ENCODE data around the gene CDKN1B.

Gene CDKN1B

GRCh38 chr12:12671850-12672660, 45.1 kb upstream of the CDKN1B start:
- TF ChIP-seq REST (IDR thresholded peaks at IDR 0.05; ENCODE audit: low read depth) (no peak), CREB1 (IDR thresholded peaks at IDR 0.05; ENCODE audit: low read depth) (no peak), YY1 (IDR thresholded peaks at IDR 0.05; ENCODE audit: low read depth) (no peak), EGR1 (IDR thresholded peaks at IDR 0.05) (no peak), TAF1 (IDR thresholded peaks at IDR 0.05; ENCODE audit: low read depth) (no peak), RAD21 (IDR thresholded peaks at IDR 0.05; ENCODE audit: low read depth) (no peak), ZBTB7A (IDR thresholded peaks at IDR 0.05; ENCODE audit: low read depth) (no peak), TCF12 (IDR thresholded peaks at IDR 0.05; ENCODE audit: low read depth) (no peak), CEBPB (IDR thresholded peaks at IDR 0.05) (no peak), FOXM1 (IDR thresholded peaks at IDR 0.05; ENCODE audit: borderline replicate concordance, low read depth) (no peak), EP300 (IDR thresholded peaks at IDR 0.05; ENCODE audit: borderline replicate concordance) (no peak), TEAD4 (IDR thresholded peaks at IDR 0.05) (no peak), NFIC (IDR thresholded peaks at IDR 0.05) (no peak)
- TF ChIP-seq, protein P1, sequence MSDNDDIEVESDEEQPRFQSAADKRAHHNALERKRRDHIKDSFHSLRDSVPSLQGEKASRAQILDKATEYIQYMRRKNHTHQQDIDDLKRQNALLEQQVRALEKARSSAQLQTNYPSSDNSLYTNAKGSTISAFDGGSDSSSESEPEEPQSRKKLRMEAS (IDR thresholded peaks at IDR 0.05), result no peak
- TF ChIP-seq, protein P2, sequence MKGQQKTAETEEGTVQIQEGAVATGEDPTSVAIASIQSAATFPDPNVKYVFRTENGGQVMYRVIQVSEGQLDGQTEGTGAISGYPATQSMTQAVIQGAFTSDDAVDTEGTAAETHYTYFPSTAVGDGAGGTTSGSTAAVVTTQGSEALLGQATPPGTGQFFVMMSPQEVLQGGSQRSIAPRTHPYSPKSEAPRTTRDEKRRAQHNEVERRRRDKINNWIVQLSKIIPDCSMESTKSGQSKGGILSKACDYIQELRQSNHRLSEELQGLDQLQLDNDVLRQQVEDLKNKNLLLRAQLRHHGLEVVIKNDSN (IDR thresholded peaks at IDR 0.05), result no peak

DNA sequence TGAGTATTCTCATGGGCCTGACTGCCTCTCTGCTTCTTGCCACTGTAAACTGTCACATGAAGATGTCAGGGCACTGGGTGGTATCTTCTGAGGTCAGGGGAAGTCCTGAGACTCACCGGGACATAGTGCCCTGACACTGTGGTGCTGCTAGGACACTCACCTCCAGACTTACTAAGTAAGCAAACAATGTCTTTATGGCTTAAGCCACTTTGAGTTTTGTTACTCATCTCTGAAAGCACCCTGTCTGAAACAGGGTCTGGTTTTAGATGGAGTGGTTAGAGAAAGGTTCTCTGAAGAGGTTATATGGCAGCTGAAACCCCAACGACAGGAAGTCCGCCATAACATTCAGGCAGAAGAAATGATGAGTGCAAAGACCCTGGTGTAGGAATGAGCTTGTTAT, 43.9 kb upstream of the CDKN1B start:
- TF ChIP-seq TAF1 (IDR thresholded peaks at IDR 0.05; ENCODE audit: low read depth) (no peak), CREB1 (IDR thresholded peaks at IDR 0.05; ENCODE audit: low read depth) (no peak), NFIC (IDR thresholded peaks at IDR 0.05) (no peak)

GRCh38 chr12:12676605-12677004, 40.6 kb upstream of the CDKN1B start:
- TF ChIP-seq TAF1 (IDR thresholded peaks at IDR 0.05; ENCODE audit: low read depth), result 0 out of 2 replicates have a peak, but pooled peaks have one; percentile 10
- TF ChIP-seq ZBTB7A (IDR thresholded peaks at IDR 0.05; ENCODE audit: low read depth), result no peak

GRCh38 chr12:12681061-12681765, 36.0 kb upstream of the CDKN1B start:
- TF ChIP-seq EGR1 (IDR thresholded peaks at IDR 0.05), result no peak
- TF ChIP-seq TEAD4 (IDR thresholded peaks at IDR 0.05), result no peak
- TF ChIP-seq TCF12 (IDR thresholded peaks at IDR 0.05; ENCODE audit: low read depth), result no peak
- no peak for TF ChIP-seq ZBTB7A (IDR thresholded peaks at IDR 0.05; ENCODE audit: low read depth)
- TF ChIP-seq, protein P1 (IDR thresholded peaks at IDR 0.05), result no peak
- TF ChIP-seq NFIC (IDR thresholded peaks at IDR 0.05), result no peak
- no peak for TF ChIP-seq CREB1 (IDR thresholded peaks at IDR 0.05; ENCODE audit: low read depth)
- TF ChIP-seq TAF1 (IDR thresholded peaks at IDR 0.05; ENCODE audit: low read depth), result no peak
- TF ChIP-seq, protein P2 (IDR thresholded peaks at IDR 0.05), result no peak
- no peak for TF ChIP-seq YY1 (IDR thresholded peaks at IDR 0.05; ENCODE audit: low read depth)
- no peak for TF ChIP-seq CEBPB (IDR thresholded peaks at IDR 0.05)
- no peak for TF ChIP-seq REST (IDR thresholded peaks at IDR 0.05; ENCODE audit: low read depth)
- TF ChIP-seq EP300 (IDR thresholded peaks at IDR 0.05; ENCODE audit: borderline replicate concordance), result no peak
- no peak for TF ChIP-seq FOXM1 (IDR thresholded peaks at IDR 0.05; ENCODE audit: borderline replicate concordance, low read depth)
- no peak for TF ChIP-seq RAD21 (IDR thresholded peaks at IDR 0.05; ENCODE audit: low read depth)

DNA sequence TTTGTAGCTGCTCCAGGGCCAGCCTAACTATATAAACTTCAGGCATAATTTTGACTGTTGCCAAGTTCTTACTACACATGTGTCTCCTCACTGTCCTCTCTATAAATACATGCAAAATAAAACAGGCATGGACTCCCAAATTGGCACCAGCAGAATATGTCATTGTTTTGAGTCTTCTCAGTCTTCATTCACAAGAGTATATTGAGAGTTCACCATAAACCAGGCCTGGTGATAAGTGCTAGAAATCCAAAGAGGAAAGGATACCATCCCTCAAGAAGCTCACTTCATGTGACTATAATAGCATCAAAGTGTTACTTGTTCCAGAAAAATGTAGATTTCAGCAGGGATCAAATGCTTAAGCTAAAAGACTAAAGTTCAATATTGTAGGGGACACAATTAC, 34.9 kb upstream of the CDKN1B start:
- TF ChIP-seq NFIC (IDR thresholded peaks at IDR 0.05), result no peak
- no peak for TF ChIP-seq RAD21 (IDR thresholded peaks at IDR 0.05; ENCODE audit: low read depth)
- TF ChIP-seq, protein P1 (IDR thresholded peaks at IDR 0.05), result no peak
- no peak for TF ChIP-seq TAF1 (IDR thresholded peaks at IDR 0.05; ENCODE audit: low read depth)
- TF ChIP-seq ZBTB7A (IDR thresholded peaks at IDR 0.05; ENCODE audit: low read depth), result no peak
- TF ChIP-seq CREB1 (IDR thresholded peaks at IDR 0.05; ENCODE audit: low read depth), result no peak
- no peak for TF ChIP-seq REST (IDR thresholded peaks at IDR 0.05; ENCODE audit: low read depth)
- TF ChIP-seq TEAD4 (IDR thresholded peaks at IDR 0.05), result no peak
- TF ChIP-seq EGR1 (IDR thresholded peaks at IDR 0.05), result no peak
- no peak for TF ChIP-seq FOXM1 (IDR thresholded peaks at IDR 0.05; ENCODE audit: borderline replicate concordance, low read depth)
- no peak for TF ChIP-seq YY1 (IDR thresholded peaks at IDR 0.05; ENCODE audit: low read depth)
- no peak for TF ChIP-seq CEBPB (IDR thresholded peaks at IDR 0.05)
- no peak for TF ChIP-seq EP300 (IDR thresholded peaks at IDR 0.05; ENCODE audit: borderline replicate concordance)
- TF ChIP-seq TCF12 (IDR thresholded peaks at IDR 0.05; ENCODE audit: low read depth), result no peak
- TF ChIP-seq, protein P2 (IDR thresholded peaks at IDR 0.05), result no peak
